DOHH2 (cell line): Measurements from ENCODE around the gene RUNX2.

Source experiments
- H3F3A ChIP-seq: fragments of 200-600 bp; sonication (generic), shearing (Covaris generic); 2 replicates; pipeline ENCODE4 v1.6.0; 2016; ENCODE audit warnings: antibody characterized with exemption, mild to moderate bottlenecking; ENCODE audit not compliant: control insufficient read depth, insufficient read depth
- H3K27ac ChIP-seq: fragments of 200-600 bp; sonication (generic); 2 replicates; pipeline ENCODE4 v1.5.1; 2014; ENCODE audit warnings: low read depth, mild to moderate bottlenecking, low read length, moderate library complexity
- H3K27me3 ChIP-seq: fragments of 200-600 bp; sonication (generic); 2 replicates; pipeline ENCODE4 v1.6.1; 2014; ENCODE audit warnings: mild to moderate bottlenecking, low read length, mixed read lengths; ENCODE audit not compliant: control insufficient read depth
- H3K36me3 ChIP-seq: fragments of 200-600 bp; sonication (generic); 2 replicates; pipeline ENCODE4 v1.6.1; 2014; ENCODE audit warnings: mild to moderate bottlenecking, low read length, moderate library complexity, mixed read lengths; ENCODE audit not compliant: control insufficient read depth
- H3K4me1 ChIP-seq: fragments of 200-600 bp; sonication (generic); 2 replicates; pipeline ENCODE4 v1.6.1; 2014; ENCODE audit warnings: mild to moderate bottlenecking, low read length, mixed read lengths; ENCODE audit not compliant: control insufficient read depth
- H3K4me2 ChIP-seq: fragments of 200-600 bp; sonication (generic); 2 replicates; pipeline ENCODE4 v1.6.0; 2014; ENCODE audit warnings: mild to moderate bottlenecking, low read length, moderate library complexity
- H3K4me3 ChIP-seq: fragments of 200-600 bp; sonication (generic); 2 replicates; pipeline ENCODE4 v1.5.1; 2014; ENCODE audit warnings: mild to moderate bottlenecking, low read length, mixed read lengths
- H3K79me2 ChIP-seq: fragments of 200-600 bp; sonication (generic); 2 replicates; pipeline ENCODE4 v1.6.1; 2014; ENCODE audit warnings: mild to moderate bottlenecking, low read length, mixed read lengths; ENCODE audit not compliant: control insufficient read depth
- H3K9me2 ChIP-seq: fragments of 200-600 bp; sonication (generic); replicated peaks from 2 replicates; pipeline ENCODE4 v1.6.1; 2014; ENCODE audit warnings: mild to moderate bottlenecking, low read length, mixed read lengths; ENCODE audit not compliant: control insufficient read depth
- H3K9me3 ChIP-seq: fragments of 200-600 bp; sonication (generic); 2 replicates; pipeline ENCODE4 v1.6.1; 2014; ENCODE audit warnings: antibody characterized with exemption, low read length, mixed read lengths; ENCODE audit not compliant: control insufficient read depth, insufficient read depth
- H4K20me1 ChIP-seq: fragments of 200-600 bp; sonication (generic); 2 replicates; pipeline ENCODE4 v1.6.0; 2014; ENCODE audit warnings: low read depth, mild to moderate bottlenecking, antibody characterized with exemption, low read length, moderate library complexity; ENCODE audit not compliant: control insufficient read depth, insufficient read depth
- EZH2phosphoT487 ChIP-seq: fragments of 200-600 bp; sonication (generic); IDR thresholded peaks from 2 replicates; pipeline ENCODE4 v1.6.1; 2017; ENCODE audit warnings: borderline replicate concordance, mild to moderate bottlenecking, antibody characterized with exemption, low read length, moderate library complexity, mixed read lengths
- TF ChIP-seq, protein P1 (sequence below): fragments of 200-600 bp; sonication (generic); IDR thresholded peaks from one replicate; pipeline ENCODE4 v1.5.1; 2014; ENCODE audit warnings: antibody characterized with exemption, mild to moderate bottlenecking, low read depth, low read length; ENCODE audit not compliant: poor library complexity, severe bottlenecking

RUNX2 gene

DNA sequence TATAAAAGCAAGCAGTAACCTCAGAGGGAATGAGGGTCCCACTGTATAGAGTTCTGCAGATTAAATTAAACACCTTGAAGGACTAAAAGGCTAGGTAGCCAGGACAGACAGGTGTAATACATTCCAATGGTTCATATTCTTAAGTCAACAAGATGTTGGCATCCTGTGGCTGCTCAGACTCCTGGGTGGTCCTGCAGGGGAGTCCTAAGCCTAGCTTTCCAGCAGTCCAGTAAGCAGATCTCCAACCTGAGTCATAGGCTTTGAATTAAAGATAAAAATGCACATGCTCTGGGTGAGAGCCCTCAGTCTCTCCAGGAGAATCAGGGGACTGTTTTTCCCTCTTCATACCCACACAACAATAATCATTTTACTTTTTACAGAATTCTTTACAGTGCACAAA is 356.9 kb downstream of the RUNX2 start:
- no peaks in the 10 kb centered on the region for H4K20me1 ChIP-seq
- H3K79me2 ChIP-seq = no peaks in the 10 kb centered on the region
- no peaks in the 10 kb centered on the region for H3K36me3 ChIP-seq
- no peak overlapping the region for H3K4me2 ChIP-seq
- peaks cover 32% of the 10 kb centered on the region for H3K4me1 ChIP-seq
- H3K27me3 ChIP-seq = peaks cover 23% of the 10 kb centered on the region
- H3K9me3 ChIP-seq = peaks cover 3% of the 10 kb centered on the region; the same call in 1 of the 2 replicates
- H3K9me2 ChIP-seq = no peaks in the 10 kb centered on the region
- no peak overlapping the region for H3K4me3 ChIP-seq
- no peak overlapping the region for H3K27ac ChIP-seq
- TF ChIP-seq EZH2phosphoT487 = no peak
- TF ChIP-seq, protein P1, sequence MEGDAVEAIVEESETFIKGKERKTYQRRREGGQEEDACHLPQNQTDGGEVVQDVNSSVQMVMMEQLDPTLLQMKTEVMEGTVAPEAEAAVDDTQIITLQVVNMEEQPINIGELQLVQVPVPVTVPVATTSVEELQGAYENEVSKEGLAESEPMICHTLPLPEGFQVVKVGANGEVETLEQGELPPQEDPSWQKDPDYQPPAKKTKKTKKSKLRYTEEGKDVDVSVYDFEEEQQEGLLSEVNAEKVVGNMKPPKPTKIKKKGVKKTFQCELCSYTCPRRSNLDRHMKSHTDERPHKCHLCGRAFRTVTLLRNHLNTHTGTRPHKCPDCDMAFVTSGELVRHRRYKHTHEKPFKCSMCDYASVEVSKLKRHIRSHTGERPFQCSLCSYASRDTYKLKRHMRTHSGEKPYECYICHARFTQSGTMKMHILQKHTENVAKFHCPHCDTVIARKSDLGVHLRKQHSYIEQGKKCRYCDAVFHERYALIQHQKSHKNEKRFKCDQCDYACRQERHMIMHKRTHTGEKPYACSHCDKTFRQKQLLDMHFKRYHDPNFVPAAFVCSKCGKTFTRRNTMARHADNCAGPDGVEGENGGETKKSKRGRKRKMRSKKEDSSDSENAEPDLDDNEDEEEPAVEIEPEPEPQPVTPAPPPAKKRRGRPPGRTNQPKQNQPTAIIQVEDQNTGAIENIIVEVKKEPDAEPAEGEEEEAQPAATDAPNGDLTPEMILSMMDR = no peak
- peaks cover 8% of the 10 kb centered on the region for H3F3A ChIP-seq

DNA sequence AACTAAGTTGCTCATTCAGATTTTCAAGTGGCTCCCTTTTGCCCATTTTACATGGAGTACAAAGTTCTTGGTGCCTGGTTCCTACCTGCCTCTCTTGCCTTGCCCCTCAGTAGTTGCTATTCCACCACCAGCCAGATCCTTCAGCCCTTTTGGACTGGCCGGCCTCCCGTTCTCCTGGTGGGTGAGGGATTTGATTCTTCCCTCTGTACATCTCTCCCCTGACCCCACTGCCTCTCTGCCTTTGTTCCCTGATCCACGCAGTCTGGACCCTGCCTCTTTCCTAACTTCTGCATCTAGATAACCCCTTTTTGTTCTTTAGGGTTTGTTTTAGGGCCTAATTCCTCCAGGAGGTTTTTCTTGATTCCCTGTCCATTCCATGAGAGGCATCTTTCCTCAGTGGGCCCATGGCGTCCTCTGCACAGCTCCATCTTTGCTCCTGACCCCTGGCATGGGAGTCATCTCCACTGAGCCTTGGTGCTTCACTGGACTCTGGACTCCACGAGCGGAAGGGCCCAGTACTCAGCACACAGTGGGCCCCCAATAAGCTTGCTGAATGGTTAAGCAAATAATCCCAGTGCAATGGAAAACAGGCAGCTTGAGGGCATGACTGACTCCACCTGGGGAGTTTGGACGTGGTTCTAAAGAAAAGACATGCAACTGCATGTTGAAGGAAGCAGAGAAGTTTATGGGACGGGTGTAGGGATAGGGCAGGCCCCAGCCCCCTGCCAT is 358.9 kb downstream of the RUNX2 start:
- Histone ChIP-seq H3K4me2 (no peak overlapping the region), H3K9me3 (peaks cover 3% of the 10 kb centered on the region; the same call in 1 of the 2 replicates), H3K79me2 (no peaks in the 10 kb centered on the region), H4K20me1 (no peaks in the 10 kb centered on the region), H3K4me1 (peaks cover 16% of the 10 kb centered on the region), H3K27me3 (peaks cover 23% of the 10 kb centered on the region), H3K4me3 (no peak overlapping the region), H3K27ac (no peak overlapping the region), H3F3A (no peaks in the 10 kb centered on the region; the same call in none of the 2 replicates), H3K9me2 (no peaks in the 10 kb centered on the region), H3K36me3 (no peaks in the 10 kb centered on the region)
- TF ChIP-seq EZH2phosphoT487 = no peak
- TF ChIP-seq, protein P1 = no peak

DNA sequence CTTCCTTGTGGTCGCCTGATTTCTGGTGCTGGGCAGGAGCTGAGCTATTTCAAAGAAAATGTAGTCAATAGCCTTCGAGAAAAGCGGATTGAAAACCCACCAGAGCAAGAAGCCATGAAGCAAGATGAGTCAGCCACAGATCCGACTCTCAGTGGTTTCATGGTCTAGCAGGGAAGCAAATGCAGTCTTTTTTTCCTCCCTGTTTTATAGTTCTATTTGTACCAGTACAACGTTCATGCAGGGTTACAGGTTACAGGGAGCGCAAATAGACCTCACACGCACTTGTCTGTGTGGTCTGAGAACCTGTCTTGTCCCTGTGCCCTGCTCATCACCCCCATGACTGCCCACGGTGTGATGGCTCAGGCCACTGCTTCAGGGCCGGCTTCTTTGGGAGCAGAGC is 359.4 kb downstream of the RUNX2 start:
- no peak overlapping the region for H3K27ac ChIP-seq
- no peaks in the 10 kb centered on the region for H3K36me3 ChIP-seq
- peaks cover 23% of the 10 kb centered on the region for H3K27me3 ChIP-seq
- TF ChIP-seq EZH2phosphoT487 = no peak
- TF ChIP-seq, protein P1 = no peak
- H3K9me3 ChIP-seq = no peaks in the 10 kb centered on the region
- H3K4me3 ChIP-seq = no peak overlapping the region
- no peaks in the 10 kb centered on the region; the same call in 1 of the 2 replicates for H3F3A ChIP-seq
- no peaks in the 10 kb centered on the region for H3K79me2 ChIP-seq
- H3K4me2 ChIP-seq = no peak overlapping the region
- no peaks in the 10 kb centered on the region for H4K20me1 ChIP-seq
- H3K4me1 ChIP-seq = peaks cover 11% of the 10 kb centered on the region
- no peaks in the 10 kb centered on the region for H3K9me2 ChIP-seq
